Naive thymus-derived CD8-positive, alpha-beta T cell (primary cell): Measurements from ENCODE around the gene ACOT11. TPM values are rescaled to one million over a fixed set of nuclear protein-coding genes. Genes with fewer than 3 reads are reported as not detected.
A peak's percentile ranks its signal among the peaks of the same experiment; 100 is the strongest.
"Not testable (repeated sequence)": the region's sequence is repeated elsewhere in the genome, so short reads cannot be mapped to it uniquely, and the experiment has no call there.

ENCODE experiments used
- ATAC-seq, 2 donors: fragments of 150-1000 bp; cut with Tn5 transposase in 1 of 2; sonication (Bioruptor Pico), chemical (Tn5 transposase) in 1 of 2; 1 replicate in 1 of 2; 2 replicates in 1 of 2; pipeline ENCODE4 v1.10.0; 2021; ENCODE audit warnings: mild to moderate bottlenecking in 2 of 2, moderate library complexity in 2 of 2
- POLR2A ChIA-PET: fragments of 350-600 bp; sonication (Branson Sonifier 250); formaldehyde crosslinking; loops from one replicate; lab custom pipeline; 2021; ENCODE audit warnings: antibody characterized with exemption; lab: Charles Lee
- DNase-seq, 10 donors: peaks; one replicate each; pipeline versions ENCODE4 v3.0.0 to v3.0.0-alpha.2; 2020 to 2022
- H3K27ac Mint-ChIP-seq, 10 donors: one replicate each; pipeline ENCODE4 v1.8.0; 2020 to 2022; ENCODE audit warnings: mild to moderate bottlenecking in 10 of 10, mixed read lengths in 10 of 10, moderate library complexity in 4 of 10, inconsistent platforms in 1 of 10
- H3K27me3 Mint-ChIP-seq, 5 donors: one replicate each; pipeline ENCODE4 v1.8.0; 2021 to 2022; ENCODE audit warnings: mixed read lengths in 5 of 5
- H3K36me3 Mint-ChIP-seq, 3 donors: one replicate each; pipeline ENCODE4 v1.8.0; 2020 to 2022; ENCODE audit warnings: mixed read lengths in 3 of 3, mild to moderate bottlenecking in 2 of 3, inconsistent platforms in 1 of 3
- H3K4me1 Mint-ChIP-seq, 4 donors: one replicate each; pipeline ENCODE4 v1.8.0; 2021 to 2022; ENCODE audit warnings: mixed read lengths in 4 of 4
- H3K4me3 Mint-ChIP-seq, 10 donors: one replicate each; pipeline ENCODE4 v1.8.0; 2020 to 2022; ENCODE audit warnings: mild to moderate bottlenecking in 10 of 10, mixed read lengths in 10 of 10, moderate library complexity in 6 of 10, inconsistent platforms in 1 of 10
- H3K9me3 Mint-ChIP-seq, 9 donors: one replicate each; pipeline ENCODE4 v1.8.0; 2020 to 2022; ENCODE audit warnings: mixed read lengths in 9 of 9, mild to moderate bottlenecking in 3 of 9, inconsistent platforms in 1 of 9, moderate library complexity in 1 of 9
- polyA plus RNA-seq, 3 donors: library from polyadenylated mRNA; unstranded; fragments of 300-500 nt; fragmentation: Illumina TruSeq; gene quantifications; one replicate each; pipeline ENCODE4 v1.2.3, GENCODE V29; 2021
- total RNA-seq, 8 experiments: library from RNA in 2 of 8; stranded (reverse) in 2 of 8; gene quantifications; one replicate each; pipeline ENCODE4 v1.2.3 and lab custom pipeline; 2021 to 2026

ACOT11 gene
- total and polyA plus RNA-seq, 5 experiments from 2014 or later: 0.07 to 0.31 (median 0.22) TPM; not detected in 2

DNA sequence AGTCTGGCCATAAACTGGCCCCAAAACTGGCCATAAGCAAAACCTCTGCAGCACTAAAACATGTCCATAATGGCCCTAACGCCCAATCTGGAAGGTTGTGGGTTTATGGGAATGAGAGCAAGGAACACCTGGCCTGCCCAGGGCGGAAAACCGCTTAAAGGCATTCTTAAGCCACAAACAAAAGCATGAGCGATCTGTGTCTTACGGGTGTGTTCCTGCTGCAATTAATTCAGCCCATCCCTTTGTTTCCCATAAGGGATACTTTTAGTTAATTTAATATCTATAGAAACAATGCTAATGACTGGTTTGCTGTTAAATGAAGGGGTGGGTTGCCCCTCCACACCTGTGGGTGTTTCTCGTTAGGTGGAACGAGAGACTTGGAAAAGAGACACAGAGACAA, 87.8 kb downstream of the ACOT11 start:
- H3K27me3 Mint-ChIP-seq: peaks cover 1 to 12% (median 4%) of the 10 kb centered on the region in 5 donors
- H3K4me1 Mint-ChIP-seq, ATAC-seq, H3K4me3 Mint-ChIP-seq, DNase-seq, H3K36me3 Mint-ChIP-seq, H3K9me3 Mint-ChIP-seq, POLR2A ChIA-PET, H3K27ac Mint-ChIP-seq: not testable (repeated sequence)

DNA sequence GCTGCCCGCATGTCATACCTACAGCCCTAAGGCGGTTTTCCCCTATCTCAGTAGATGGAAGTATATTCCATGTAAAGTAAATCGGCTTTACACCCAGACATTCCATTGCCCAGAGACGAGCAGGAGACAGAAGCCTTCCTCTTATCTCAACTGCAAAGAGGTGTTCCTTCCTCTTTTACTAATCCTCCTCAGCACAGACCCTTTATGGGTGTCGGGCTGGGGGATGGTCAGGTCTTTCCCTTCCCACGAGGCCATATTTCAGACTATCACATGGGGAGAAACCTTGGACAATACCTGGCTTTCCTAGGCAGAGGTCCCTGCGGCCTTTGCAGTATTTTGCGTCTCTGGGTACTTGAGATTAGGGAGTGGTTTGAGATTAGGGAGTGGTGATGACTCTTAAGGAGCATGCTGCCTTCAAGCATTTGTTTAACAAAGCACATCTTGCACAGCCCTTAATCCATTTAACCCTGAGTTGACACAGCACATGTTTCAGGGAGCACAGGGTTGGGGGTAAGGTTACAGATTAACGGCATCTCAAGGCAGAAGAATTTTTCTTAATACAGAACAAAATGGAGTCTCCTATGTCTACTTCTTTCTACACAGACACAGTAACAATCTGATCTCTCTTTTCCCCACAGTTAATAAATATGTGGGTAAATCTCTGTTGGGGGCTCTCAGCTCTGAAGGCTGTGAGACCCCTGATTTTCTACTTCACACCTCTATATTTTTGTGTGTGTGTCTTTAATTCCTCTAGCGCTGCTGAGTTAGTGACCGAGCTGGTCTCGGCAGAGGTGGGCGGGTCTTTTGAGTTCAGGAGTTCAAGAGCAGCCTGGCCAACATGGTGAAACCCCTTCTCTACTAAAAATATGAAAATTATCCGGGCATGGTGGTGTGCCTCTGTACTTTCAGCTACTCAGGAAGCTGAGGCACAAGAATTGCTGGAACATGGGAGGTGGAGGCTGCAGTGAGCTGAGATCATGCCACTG, 88.7 kb downstream of the ACOT11 start:
- H3K9me3 Mint-ChIP-seq, H3K4me3 Mint-ChIP-seq, H3K27ac Mint-ChIP-seq, H3K36me3 Mint-ChIP-seq, POLR2A ChIA-PET, DNase-seq, H3K27me3 Mint-ChIP-seq, ATAC-seq, H3K4me1 Mint-ChIP-seq: not testable (repeated sequence)

GRCh38 chr1:54640361-54640760, 92.3 kb downstream of the ACOT11 start:
- no peak for DNase-seq
- POLR2A ChIA-PET: no interaction called here
- ATAC-seq: no peak
- no peak overlapping the region for H3K4me3 Mint-ChIP-seq
- H3K27ac Mint-ChIP-seq: no peak overlapping the region
- peaks cover 0 to 30% (median 11%) of the 10 kb centered on the region in 9 donors for H3K9me3 Mint-ChIP-seq
- no peaks in the 10 kb centered on the region for H3K4me1 Mint-ChIP-seq
- H3K27me3 Mint-ChIP-seq: peaks cover 0 to 5% (median 3%) of the 10 kb centered on the region in 5 donors
- peaks cover 0 to 8% (median 0%) of the 10 kb centered on the region in 3 donors for H3K36me3 Mint-ChIP-seq

DNA sequence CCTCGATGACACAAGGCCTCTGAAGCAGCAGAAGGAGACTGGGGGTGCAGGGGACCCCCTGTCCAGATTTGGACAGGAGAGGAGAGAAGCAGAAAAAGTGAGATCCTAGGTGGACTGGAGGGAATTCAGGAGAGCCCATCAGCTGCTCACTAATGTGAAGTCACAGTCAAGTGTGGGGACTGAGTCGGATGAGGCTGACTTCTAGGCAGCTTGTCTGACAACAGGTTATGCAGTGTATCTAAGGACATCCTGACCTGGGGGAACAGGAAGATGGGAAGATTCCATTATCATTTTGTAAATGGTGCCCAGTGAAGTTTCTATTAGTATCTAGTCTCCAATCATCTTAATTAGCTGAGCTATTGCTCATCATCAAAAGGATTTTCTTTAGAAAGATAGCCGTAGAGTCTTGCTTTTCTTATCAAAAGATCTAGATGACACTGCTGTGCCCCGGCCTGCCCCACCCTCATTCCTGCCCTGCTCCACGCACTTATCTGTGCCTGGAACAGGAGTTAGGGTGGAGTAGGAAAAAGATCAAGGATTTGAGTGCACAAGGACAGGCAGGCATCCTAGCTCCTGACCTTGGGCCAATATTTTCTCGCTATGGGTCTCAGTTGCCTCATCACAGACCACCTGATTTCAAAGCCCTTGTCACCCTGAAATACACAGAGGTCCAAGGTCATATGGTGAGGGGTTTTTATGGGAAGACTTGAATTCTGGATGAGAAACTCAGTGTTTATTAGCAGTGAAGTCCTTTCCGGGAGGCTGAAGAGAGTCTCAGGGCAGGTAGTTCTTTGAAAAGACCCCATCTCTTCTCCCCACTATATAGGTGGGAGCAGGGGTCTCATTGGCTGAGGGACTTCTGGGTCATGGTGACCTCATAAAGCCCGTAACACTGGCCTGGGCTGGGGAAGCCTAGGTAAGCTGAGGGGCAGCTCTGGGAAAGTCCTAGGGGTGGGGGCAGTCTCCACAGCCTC, 93.1 kb downstream of the ACOT11 start, which contains the start of gene MROH7:
MROH7 (plus strand) TSS at position 924 of the 974 bp plus-strand sequence. CDS start 11,141 bp downstream, outside the sequence.
- POLR2A ChIA-PET: no interaction called here
- H3K27ac Mint-ChIP-seq: no peak within 1 kb of the TSS
- DNase-seq (no peak), ATAC-seq (no peak)
- H3K9me3 Mint-ChIP-seq: peaks cover 0 to 30% (median 11%) of the 10 kb centered on the region in 9 donors
- peaks cover 0 to 5% (median under 1%) of the 10 kb centered on the region in 5 donors for H3K27me3 Mint-ChIP-seq
- H3K4me3 Mint-ChIP-seq: no peak within 1 kb of the TSS
- peaks cover 0 to 8% (median 0%) of the 10 kb centered on the region in 3 donors for H3K36me3 Mint-ChIP-seq
- H3K4me1 Mint-ChIP-seq: no peaks in the 10 kb centered on the region

GRCh38 chr1:54643736-54644135, 95.7 kb downstream of the ACOT11 start:
- H3K27ac Mint-ChIP-seq: no peak overlapping the region
- ATAC-seq (no peak), DNase-seq (no peak)
- no peak overlapping the region for H3K4me3 Mint-ChIP-seq
- H3K36me3 Mint-ChIP-seq: peaks cover 0 to 8% (median 0%) of the 10 kb centered on the region in 3 donors
- POLR2A ChIA-PET: no interaction called here
- peaks cover 2 to 6% (median 5%) of the 10 kb centered on the region in 5 donors for H3K27me3 Mint-ChIP-seq
- H3K4me1 Mint-ChIP-seq: no peaks in the 10 kb centered on the region
- peaks cover 0 to 28% (median 11%) of the 10 kb centered on the region in 9 donors for H3K9me3 Mint-ChIP-seq

GRCh38 chr1:54645806-54646676, 98.0 kb downstream of the ACOT11 start:
- Mint-ChIP-seq H3K27ac (peak overlapping the region in 1 of 10 donors; percentile 40), H3K36me3 (peaks cover 0 to 8% (median 0%) of the 10 kb centered on the region in 3 donors), H3K9me3 (peaks cover 0 to 28% (median 11%) of the 10 kb centered on the region in 9 donors), H3K27me3 (peaks cover 2 to 13% (median 10%) of the 10 kb centered on the region in 5 donors), H3K4me3 (peak overlapping the region in 1 of 10 donors; percentile 29), H3K4me1 (no peaks in the 10 kb centered on the region)
- DNase-seq (no peak), ATAC-seq (no peak)
- POLR2A ChIA-PET: no interaction called here

DNA sequence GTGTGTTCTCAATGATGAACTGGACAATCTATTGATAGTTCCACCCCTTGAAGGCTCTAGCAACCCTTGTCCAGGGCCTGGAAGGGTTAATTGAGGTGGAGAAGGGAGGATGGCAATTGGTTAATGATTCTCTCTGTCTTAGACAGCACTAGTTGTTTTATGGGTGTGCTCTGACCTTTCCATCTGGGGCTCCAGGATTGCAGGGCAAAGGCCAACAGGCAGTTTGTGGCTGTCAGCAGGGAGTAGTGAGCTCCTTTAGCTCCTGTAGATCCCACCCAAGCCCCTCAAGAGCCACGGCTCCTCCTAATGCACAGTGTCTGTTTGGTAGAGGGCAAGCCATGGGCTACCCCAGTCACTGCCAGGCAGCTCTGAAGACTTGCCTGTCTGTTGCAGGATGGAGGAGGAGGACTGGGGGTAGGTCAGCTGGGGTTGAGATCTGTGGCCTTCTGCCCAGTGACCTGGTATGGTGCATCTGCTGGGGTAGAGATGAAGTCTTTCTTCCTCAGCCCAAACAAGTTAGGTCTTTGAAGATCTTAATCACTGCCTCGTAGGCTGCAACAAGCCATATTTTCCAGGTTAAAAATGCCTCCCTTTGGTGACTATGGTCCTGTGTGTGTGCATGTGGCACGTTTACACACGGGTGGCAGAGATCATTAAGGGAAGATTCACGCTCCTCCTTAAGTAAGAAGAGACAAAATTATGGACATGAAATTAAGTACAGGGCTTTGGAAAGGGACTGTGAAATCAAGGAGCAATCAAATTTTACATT, 101.3 kb downstream of the ACOT11 start:
- no peak for DNase-seq
- no peak for ATAC-seq
- H3K27me3 Mint-ChIP-seq: peaks cover 2 to 13% (median 10%) of the 10 kb centered on the region in 5 donors
- no peak overlapping the region for H3K4me3 Mint-ChIP-seq
- POLR2A ChIA-PET: no interaction called here
- H3K36me3 Mint-ChIP-seq: no peaks in the 10 kb centered on the region
- peaks cover 0 to 8% (median 1%) of the 10 kb centered on the region in 9 donors for H3K9me3 Mint-ChIP-seq
- no peaks in the 10 kb centered on the region for H3K4me1 Mint-ChIP-seq
- H3K27ac Mint-ChIP-seq: no peak overlapping the region

DNA sequence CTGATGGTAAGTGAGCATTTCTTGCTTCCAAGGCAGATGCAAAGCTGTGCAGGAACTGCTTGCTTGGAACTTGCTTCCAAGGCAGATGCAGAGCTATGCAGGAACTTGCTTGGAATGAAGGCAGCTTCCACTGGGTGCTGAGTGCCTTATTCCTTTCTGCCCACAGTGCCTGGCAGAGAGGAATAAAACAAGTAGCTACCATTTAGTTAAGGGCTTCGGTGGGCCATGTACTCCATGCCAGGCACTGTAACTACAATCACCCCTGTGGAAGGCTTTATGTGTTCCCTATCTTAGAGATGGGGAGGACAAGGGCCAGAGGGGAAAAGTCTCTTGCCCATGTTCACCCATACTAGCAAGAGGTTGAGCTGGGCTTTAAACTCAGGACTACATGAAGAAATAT, 101.9 kb downstream of the ACOT11 start:
- no peak overlapping the region for H3K27ac Mint-ChIP-seq
- ATAC-seq (no peak), DNase-seq (no peak)
- peaks cover 0 to 6% (median 0%) of the 10 kb centered on the region in 9 donors for H3K9me3 Mint-ChIP-seq
- POLR2A ChIA-PET: no interaction called here
- peaks cover 2 to 13% (median 10%) of the 10 kb centered on the region in 5 donors for H3K27me3 Mint-ChIP-seq
- H3K4me1 Mint-ChIP-seq: no peaks in the 10 kb centered on the region
- no peaks in the 10 kb centered on the region for H3K36me3 Mint-ChIP-seq
- no peak overlapping the region for H3K4me3 Mint-ChIP-seq

DNA sequence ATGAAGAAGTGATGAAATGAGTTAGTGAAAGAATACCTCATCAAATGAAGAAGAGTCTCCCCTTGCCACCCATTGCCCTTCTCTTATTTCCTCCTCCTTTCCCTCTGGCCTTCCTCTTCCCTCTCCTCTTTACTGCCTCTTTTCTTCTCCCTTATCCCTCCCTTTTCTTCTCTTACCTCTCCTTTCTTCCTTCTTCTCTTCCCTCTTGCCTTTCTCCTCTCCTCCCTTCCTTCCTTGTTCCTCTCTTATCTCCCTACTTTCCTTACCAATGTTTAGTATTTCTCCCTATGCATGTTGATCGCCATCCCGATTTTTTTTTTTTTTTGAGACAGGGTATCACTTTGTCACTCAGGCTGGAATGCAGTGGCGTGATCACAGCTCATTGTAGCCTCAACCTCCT, 102.4 kb downstream of the ACOT11 start:
- H3K36me3 Mint-ChIP-seq: no peaks in the 10 kb centered on the region
- ATAC-seq: no peak
- H3K9me3 Mint-ChIP-seq: peaks cover 0 to 4% (median 0%) of the 10 kb centered on the region in 9 donors
- H3K27me3 Mint-ChIP-seq: peaks cover 2 to 13% (median 10%) of the 10 kb centered on the region in 5 donors
- POLR2A ChIA-PET: no interaction called here
- DNase-seq: no peak
- H3K4me1 Mint-ChIP-seq: no peaks in the 10 kb centered on the region
- no peak overlapping the region for H3K4me3 Mint-ChIP-seq
- H3K27ac Mint-ChIP-seq: peak overlapping the region in 1 of 10 donors; percentile 72

GRCh38 chr1:54651608-54652007, 103.6 kb downstream of the ACOT11 start:
- peaks cover 2 to 13% (median 10%) of the 10 kb centered on the region in 5 donors for H3K27me3 Mint-ChIP-seq

GRCh38 chr1:54652168-54652567, 104.1 kb downstream of the ACOT11 start:
- ATAC-seq: no peak
- Mint-ChIP-seq H3K4me3 (no peak overlapping the region), H3K27me3 (peaks cover 2 to 13% (median 10%) of the 10 kb centered on the region in 5 donors), H3K9me3 (no peaks in the 10 kb centered on the region), H3K36me3 (no peaks in the 10 kb centered on the region), H3K27ac (no peak overlapping the region), H3K4me1 (no peaks in the 10 kb centered on the region)
- POLR2A ChIA-PET: interaction anchor here (0.5 to 0.7 kb wide), 2 partner anchors 13 to 149 kb away, joined by 3 read pairs; no protein-coding TSS in a partner anchor
- no peak for DNase-seq

More at GRCh38 chr1:54651608-54652007, 103.6 kb downstream of the ACOT11 start:
- POLR2A ChIA-PET: interaction anchor here (0.7 kb wide), 1 partner anchor 12 kb away, joined by 3 read pairs; no protein-coding TSS in a partner anchor
- H3K27ac Mint-ChIP-seq: peak overlapping the region in 1 of 10 donors; percentile 61
- no peak overlapping the region for H3K4me3 Mint-ChIP-seq
- DNase-seq (no peak), ATAC-seq (no peak)
- peaks cover 0 to 2% (median 0%) of the 10 kb centered on the region in 9 donors for H3K9me3 Mint-ChIP-seq
- H3K4me1 Mint-ChIP-seq: no peaks in the 10 kb centered on the region
- no peaks in the 10 kb centered on the region for H3K36me3 Mint-ChIP-seq
